Naive B cell (primary cell): ENCODE data around the gene ADIG. TPM values are rescaled to one million over a fixed set of nuclear protein-coding genes. Genes with fewer than 3 reads are reported as not detected.

Source experiments
- ATAC-seq, 2 donors: fragments of 150-1000 bp; cut with Tn5 transposase; 2 replicates each; pipeline ENCODE4 v1.10.0; 2021; ENCODE audit warnings: low read depth in 2 of 2, mild to moderate bottlenecking in 2 of 2, moderate library complexity in 2 of 2
- DNase-seq: peaks from one replicate; pipeline ENCODE4 v3.0.0; 2022
- H3K27ac Mint-ChIP-seq, 6 donors: one replicate each; pipeline ENCODE4 v1.8.0; 2020 to 2022; ENCODE audit warnings: mild to moderate bottlenecking in 6 of 6, mixed read lengths in 6 of 6, moderate library complexity in 5 of 6, inconsistent platforms in 2 of 6
- H3K27me3 Mint-ChIP-seq, 3 donors: one replicate each; pipeline ENCODE4 v1.8.0; 2021 to 2022; ENCODE audit warnings: mixed read lengths in 3 of 3, mild to moderate bottlenecking in 1 of 3
- H3K36me3 Mint-ChIP-seq, 2 donors: one replicate each; pipeline ENCODE4 v1.8.0; 2020 to 2022; ENCODE audit warnings: mixed read lengths in 2 of 2, inconsistent platforms in 1 of 2, mild to moderate bottlenecking in 1 of 2
- H3K4me1 Mint-ChIP-seq, 3 donors: one replicate each; pipeline ENCODE4 v1.8.0; 2020 to 2022; ENCODE audit warnings: mixed read lengths in 3 of 3, inconsistent platforms in 1 of 3, mild to moderate bottlenecking in 1 of 3, moderate library complexity in 1 of 3
- H3K4me3 Mint-ChIP-seq, 8 donors: one replicate each; pipeline ENCODE4 v1.8.0; 2020 to 2022; ENCODE audit warnings: mild to moderate bottlenecking in 8 of 8, mixed read lengths in 8 of 8, moderate library complexity in 8 of 8, inconsistent platforms in 2 of 8
- H3K9me3 Mint-ChIP-seq, 7 donors: one replicate each; pipeline ENCODE4 v1.8.0; 2020 to 2022; ENCODE audit warnings: mixed read lengths in 7 of 7, mild to moderate bottlenecking in 5 of 7, inconsistent platforms in 2 of 7, moderate library complexity in 1 of 7
- polyA plus RNA-seq, 6 donors: library from polyadenylated mRNA; unstranded; fragments of 300-500 nt; fragmentation: Illumina TruSeq; gene quantifications; one replicate each; pipeline ENCODE4 v1.2.3, GENCODE V29; 2021; ENCODE audit warnings: low read depth in 6 of 6

Gene ADIG
- polyA plus RNA-seq, 6 donors from 2014 or later: not detected

GRCh38 chr20:38635721-38636288 lies 54.8 kb downstream of the ADIG start:
- ATAC-seq (peak in 1 of 2 donors; percentile 35), DNase-seq (no peak)
- no peak overlapping the region for H3K27ac Mint-ChIP-seq
- H3K4me3 Mint-ChIP-seq: no peak overlapping the region
- H3K36me3 Mint-ChIP-seq: no peaks in the 10 kb centered on the region
- H3K4me1 Mint-ChIP-seq: peaks cover 8 to 22% (median 13%) of the 10 kb centered on the region in 3 donors
- peaks cover 0 to 4% (median 0%) of the 10 kb centered on the region in 7 donors for H3K9me3 Mint-ChIP-seq
- peaks cover 14 to 50% (median 25%) of the 10 kb centered on the region in 3 donors for H3K27me3 Mint-ChIP-seq

Other genes with a start within 250 kb of the ADIG start
- not detected for gene LBP, start 234.7 kb upstream of the ADIG start, polyA plus RNA-seq
- 10 to 100 TPM; 25.8 to 100.0 (median 56.5) TPM for gene SNHG17, start 145.9 kb upstream of the ADIG start, polyA plus RNA-seq
- gene RALGAPB, start 108.4 kb upstream of the ADIG start, polyA plus RNA-seq: 10 to 100 TPM in 5 of 6 donors, 1 to 10 TPM in 1; 6.3 to 17.4 (median 11.8) TPM
- gene ARHGAP40, start 20.6 kb downstream of the ADIG start, polyA plus RNA-seq: not detected
- not detected for gene SLC32A1, start 143.3 kb downstream of the ADIG start, polyA plus RNA-seq
- gene ACTR5, start 167.3 kb downstream of the ADIG start, polyA plus RNA-seq: 1 to 10 TPM; 3.5 to 9.6 (median 7.7) TPM
- 10 to 100 TPM; 22.1 to 54.6 (median 38.4) TPM for gene PPP1R16B, start 224.5 kb downstream of the ADIG start, polyA plus RNA-seq